HepG2 (cell line): ENCODE results near the gene ZNRD2. TPM values are rescaled to one million over a fixed set of nuclear protein-coding genes. Genes with fewer than 3 reads are reported as not detected.
A peak's percentile ranks its signal among the peaks of the same experiment; 100 is the strongest.

Experiments
- ARID3A ChIP-seq: IDR thresholded peaks from 2 replicates; pipeline ENCODE4 v1.6.1; 2012; ENCODE audit warnings: low read depth, low read length, improper control_type of control experiment
- ATF7-NPFF ChIP-seq: sonication (generic); formaldehyde crosslinking; IDR thresholded peaks from 2 replicates; pipeline ENCODE4 v1.8.1; 2023; ENCODE audit warnings: mild to moderate bottlenecking, low read depth, missing genetic modification reagents, moderate library complexity
- BRD4 ChIP-seq: sonication (generic); formaldehyde crosslinking; IDR thresholded peaks from 2 replicates; pipeline ENCODE4 v1.4.0; 2020; ENCODE audit warnings: missing genetic modification reagents
- CTCF ChIP-seq: sonication (generic); formaldehyde crosslinking; IDR thresholded peaks from 2 replicates; pipeline ENCODE4 v1.5.0; 2020; ENCODE audit warnings: mild to moderate bottlenecking, missing genetic modification reagents, moderate library complexity
- FOSL1 ChIP-seq: sonication (generic); formaldehyde crosslinking; IDR thresholded peaks from 2 replicates; pipeline ENCODE4 v1.9.0; 2021; ENCODE audit warnings: missing genetic modification reagents, borderline replicate concordance
- GPN1 ChIP-seq: sonication (generic); formaldehyde crosslinking; IDR thresholded peaks from 2 replicates; pipeline ENCODE4 v1.5.1; 2020; ENCODE audit warnings: missing genetic modification reagents, borderline replicate concordance
- HNRNPK ChIP-seq: fragments of 200-400 bp; formaldehyde crosslinking; IDR thresholded peaks from 2 replicates; pipeline ENCODE4 v1.6.1; 2018; ENCODE audit warnings: low read length, low read depth, moderate library complexity, mild to moderate bottlenecking; ENCODE audit not compliant: poor library complexity, severe bottlenecking
- HNRNPLL ChIP-seq: fragments of 200-400 bp; formaldehyde crosslinking; IDR thresholded peaks from 2 replicates; pipeline ENCODE4 v1.6.1; 2017; ENCODE audit warnings: mild to moderate bottlenecking, low read depth, low read length; ENCODE audit not compliant: poor library complexity, severe bottlenecking
- MNT ChIP-seq: fragments of 450-650 bp; IDR thresholded peaks from 2 replicates; pipeline ENCODE4 v1.6.1; 2016
- POLR2AphosphoS2 ChIP-seq: IDR thresholded peaks from 2 replicates; pipeline ENCODE4 v1.6.1; 2011; ENCODE audit warnings: low read depth, low read length, improper control_type of control experiment
- SKI ChIP-seq: fragments of 450-650 bp; IDR thresholded peaks from one replicate; pipeline ENCODE4 v1.6.1; 2018; ENCODE audit warnings: mild to moderate bottlenecking; ENCODE audit not compliant: partially characterized antibody
- SNRNP70 ChIP-seq: fragments of 200-400 bp; formaldehyde crosslinking; IDR thresholded peaks from 2 replicates; pipeline ENCODE4 v1.6.1; 2017; ENCODE audit warnings: mild to moderate bottlenecking, low read depth, low read length, moderate library complexity
- SP4 ChIP-seq: sonication (generic); formaldehyde crosslinking; IDR thresholded peaks from 2 replicates; pipeline ENCODE4 v1.8.1; 2023; ENCODE audit warnings: mild to moderate bottlenecking, missing genetic modification reagents
- TRIM22 ChIP-seq: fragments of 450-650 bp; IDR thresholded peaks from 2 replicates; pipeline ENCODE4 v1.6.1; 2017
- ZFX ChIP-seq: sonication (generic); formaldehyde crosslinking; IDR thresholded peaks from 2 replicates; pipeline ENCODE4 v1.4.0; 2020; ENCODE audit warnings: mild to moderate bottlenecking, low read depth, missing genetic modification reagents, moderate library complexity
- ZKSCAN1 ChIP-seq: fragments of 150-350 bp; IDR thresholded peaks from 2 replicates; pipeline ENCODE4 v1.6.1; 2014; ENCODE audit warnings: low read length
- ZNF331 ChIP-seq: sonication (generic); formaldehyde crosslinking; IDR thresholded peaks from 2 replicates; pipeline ENCODE4 v1.4.0; 2020; ENCODE audit warnings: missing genetic modification reagents
- ZNF503 ChIP-seq: sonication (generic); formaldehyde crosslinking; IDR thresholded peaks from 2 replicates; pipeline ENCODE4 v1.4.0; 2020; ENCODE audit warnings: missing genetic modification reagents
- ZNF577 ChIP-seq: sonication (generic); formaldehyde crosslinking; IDR thresholded peaks from 2 replicates; pipeline ENCODE4 v1.4.0; 2020; ENCODE audit warnings: mild to moderate bottlenecking, low read depth, missing genetic modification reagents, borderline replicate concordance
- polyA plus RNA-seq, 8 experiments: library from polyadenylated mRNA; depleted of rRNA in 3 of 8; stranded (reverse) in 7 of 8; unstranded in 1 of 8; fragments of >200 nt; fragmentation: Illumina TruSeq in 4 of 8; extraction: Trizol in 4 of 8; gene quantifications; 2 replicates each; pipeline versions ENCODE4 v1.2.1 to v1.2.3, GENCODE V29; 2011 to 2016; ENCODE audit warnings: low read depth in 4 of 8, missing spikeins in 1 of 8, mixed read lengths in 1 of 8; ENCODE audit not compliant: insufficient read depth in 1 of 8
- total RNA-seq, 5 experiments: library from RNA; depleted of rRNA; stranded (reverse); fragments of >200 nt; fragmentation: Illumina TruSeq; extraction: Trizol; gene quantifications; 2 replicates each; pipeline ENCODE4 v1.2.3, GENCODE V29; 2016; ENCODE audit warnings: low read depth in 1 of 5

Gene ZNRD2
- total and polyA plus RNA-seq, 2 of the 13 experiments (the other 11 are each of a cell fraction or from before 2014, with no cell fraction given) = 29.2 to 34.0 TPM

GRCh38 chr11:65546217-65546958 is 23.9 kb upstream of the ZNRD2 start (continued):
- TF ChIP-seq TRIM22 = no peak
- no peak for TF ChIP-seq GPN1 (CRISPR knock-in tag)
- no peak for TF ChIP-seq HNRNPK
- peak; percentile 59 for TF ChIP-seq HNRNPLL
- TF ChIP-seq SP4 (CRISPR knock-in tag) = peak; percentile 75
- TF ChIP-seq ATF7-NPFF (CRISPR knock-in tag) = peak; percentile 31; the same call in 1 of the 2 replicates
- TF ChIP-seq FOSL1 (CRISPR knock-in tag) = no peak
- TF ChIP-seq ZFX (CRISPR knock-in tag) = peak; percentile 26; the same call in 1 of the 2 replicates
- TF ChIP-seq ZNF503 = no peak
- 0 out of 2 replicates have a peak, but pooled peaks have one; percentile 49 for TF ChIP-seq BRD4 (CRISPR knock-in tag)
- TF ChIP-seq ZKSCAN1 = no peak
- TF ChIP-seq CTCF (CRISPR knock-in tag) = peak; percentile 9; the same call in 1 of the 2 replicates
- no peak for TF ChIP-seq ARID3A
- no peak for TF ChIP-seq ZNF577 (CRISPR knock-in tag)
- TF ChIP-seq SKI = peak; percentile 29
- no peak for TF ChIP-seq POLR2AphosphoS2
- TF ChIP-seq ZNF331 (CRISPR knock-in tag) = no peak; the same call in 1 of the 2 replicates
- TF ChIP-seq MNT = no peak
- no peak for TF ChIP-seq SNRNP70
